Smooth muscle cell (in vitro differentiated cells): ENCODE data around the gene KRTAP21-1. TPM values are rescaled to one million over a fixed set of nuclear protein-coding genes. Genes with fewer than 3 reads are reported as not detected.
"Not testable (repeated sequence)": the region's sequence is repeated elsewhere in the genome, so short reads cannot be mapped to it uniquely, and the experiment has no call there.

ENCODE experiments used
- DNase-seq: peaks from one replicate; lab custom pipeline; 2025; ENCODE audit not compliant: unreplicated experiment; lab: John Stamatoyannopoulos, UW
- H2AFZ ChIP-seq: fragments of 200-600 bp; sonication (generic); 2 replicates; pipeline ENCODE4 v1.6.0; 2016; ENCODE audit warnings: antibody characterized with exemption, low read depth, mild to moderate bottlenecking
- H3F3A ChIP-seq: fragments of 200-600 bp; sonication (generic); 2 replicates; pipeline ENCODE4 v1.6.0; 2017; ENCODE audit warnings: antibody characterized with exemption, low read depth
- H3K27ac ChIP-seq: fragments of 200-600 bp; sonication (generic); 2 replicates; pipeline ENCODE4 v1.5.1; 2016; ENCODE audit warnings: low read depth, mild to moderate bottlenecking
- H3K27me3 ChIP-seq: fragments of 200-600 bp; sonication (generic); 2 replicates; pipeline ENCODE4 v1.6.1; 2016; ENCODE audit warnings: low read depth, mild to moderate bottlenecking
- H3K36me3 ChIP-seq: fragments of 200-600 bp; sonication (generic); 2 replicates; pipeline ENCODE4 v1.5.1; 2016; ENCODE audit warnings: low read depth
- H3K4me1 ChIP-seq: fragments of 200-600 bp; sonication (generic); 2 replicates; pipeline ENCODE4 v1.5.1; 2016; ENCODE audit warnings: low read depth
- H3K4me2 ChIP-seq: fragments of 200-600 bp; sonication (generic); 2 replicates; pipeline ENCODE4 v1.6.0; 2016; ENCODE audit warnings: mild to moderate bottlenecking
- H3K4me3 ChIP-seq: fragments of 200-600 bp; sonication (generic); 2 replicates; pipeline ENCODE4 v1.5.1; 2016; ENCODE audit warnings: mild to moderate bottlenecking
- H3K79me2 ChIP-seq: fragments of 200-600 bp; sonication (generic); 2 replicates; pipeline ENCODE4 v1.6.0; 2016; ENCODE audit warnings: low read depth, mild to moderate bottlenecking
- H3K9ac ChIP-seq: fragments of 200-600 bp; sonication (generic); 2 replicates; pipeline ENCODE4 v1.6.0; 2016; ENCODE audit warnings: low read depth
- H3K9me3 ChIP-seq: fragments of 200-600 bp; sonication (generic); replicated peaks from 2 replicates; pipeline ENCODE4 v1.5.1; 2016; ENCODE audit warnings: low read depth
- H4K20me1 ChIP-seq: fragments of 200-600 bp; sonication (generic); 2 replicates; pipeline ENCODE4 v1.6.0; 2016; ENCODE audit warnings: low read depth
- WGBS: methylation state at CpG from one replicate; pipeline ENCODE4 v1.1.7; 2016; ENCODE audit warnings: low lambda C conversion rate; 5-methylcytosine and 5-hydroxymethylcytosine counted together
- polyA plus RNA-seq: library from polyadenylated mRNA; unstranded; fragments of >200 nt; fragmentation: Nextera tagmentation; extraction: Ambion mirVana; gene quantifications from 2 replicates; pipeline ENCODE4 v1.2.1, GENCODE V29; 2016
- total RNA-seq: library from RNA; depleted of rRNA; stranded (reverse); fragments of >200 nt; gene quantifications from 2 replicates; pipeline ENCODE4 v1.2.3, GENCODE V29; 2014
- TF ChIP-seq, protein P1 (sequence below): fragments of 200-600 bp; sonication (generic); IDR thresholded peaks from 2 replicates; pipeline ENCODE4 v1.5.1; 2017; ENCODE audit warnings: borderline replicate concordance, mild to moderate bottlenecking, antibody characterized with exemption; ENCODE audit not compliant: insufficient read depth, poor library complexity, severe bottlenecking

The KRTAP21-1 gene
- total RNA-seq (not detected in 2 replicates), polyA plus RNA-seq (not detected in 2 replicates)

- not testable (repeated sequence) for H3K9ac ChIP-seq, H2AFZ ChIP-seq
Observed at GRCh38 chr21:30755328-30755727, at the start of gene KRTAP21-1. Gene KRTAP21-1 (minus strand): TSS chr21:30755428. CDS start chr21:30755378, 50 bp downstream.

GRCh38 chr21:30800605-30801004, 45.4 kb upstream of the KRTAP21-1 start:
- Histone ChIP-seq H3K9ac (no peak overlapping the region), H3K27ac (no peak overlapping the region), H2AFZ (no peak overlapping the region), H3F3A (no peaks in the 10 kb centered on the region), H3K36me3 (no peaks in the 10 kb centered on the region), H3K4me3 (no peak overlapping the region), H3K27me3 (no peaks in the 10 kb centered on the region), H3K4me1 (no peaks in the 10 kb centered on the region), H3K79me2 (no peaks in the 10 kb centered on the region), H3K4me2 (no peak overlapping the region), H3K9me3 (no peaks in the 10 kb centered on the region), H4K20me1 (no peaks in the 10 kb centered on the region)
- DNase-seq: no peak
- TF ChIP-seq, protein P1, sequence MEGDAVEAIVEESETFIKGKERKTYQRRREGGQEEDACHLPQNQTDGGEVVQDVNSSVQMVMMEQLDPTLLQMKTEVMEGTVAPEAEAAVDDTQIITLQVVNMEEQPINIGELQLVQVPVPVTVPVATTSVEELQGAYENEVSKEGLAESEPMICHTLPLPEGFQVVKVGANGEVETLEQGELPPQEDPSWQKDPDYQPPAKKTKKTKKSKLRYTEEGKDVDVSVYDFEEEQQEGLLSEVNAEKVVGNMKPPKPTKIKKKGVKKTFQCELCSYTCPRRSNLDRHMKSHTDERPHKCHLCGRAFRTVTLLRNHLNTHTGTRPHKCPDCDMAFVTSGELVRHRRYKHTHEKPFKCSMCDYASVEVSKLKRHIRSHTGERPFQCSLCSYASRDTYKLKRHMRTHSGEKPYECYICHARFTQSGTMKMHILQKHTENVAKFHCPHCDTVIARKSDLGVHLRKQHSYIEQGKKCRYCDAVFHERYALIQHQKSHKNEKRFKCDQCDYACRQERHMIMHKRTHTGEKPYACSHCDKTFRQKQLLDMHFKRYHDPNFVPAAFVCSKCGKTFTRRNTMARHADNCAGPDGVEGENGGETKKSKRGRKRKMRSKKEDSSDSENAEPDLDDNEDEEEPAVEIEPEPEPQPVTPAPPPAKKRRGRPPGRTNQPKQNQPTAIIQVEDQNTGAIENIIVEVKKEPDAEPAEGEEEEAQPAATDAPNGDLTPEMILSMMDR: no peak
- 56% methylated on average over 1 of the region's 1 CpG for WGBS

More at GRCh38 chr21:30755328-30755727, at the start of gene KRTAP21-1:
- H4K20me1 ChIP-seq, H3F3A ChIP-seq, H3K9me3 ChIP-seq, H3K27ac ChIP-seq, H3K4me1 ChIP-seq, H3K36me3 ChIP-seq, DNase-seq, H3K4me2 ChIP-seq, H3K27me3 ChIP-seq, H3K79me2 ChIP-seq, H3K4me3 ChIP-seq: not testable (repeated sequence)
- 93% methylated on average over 2 of the region's 2 CpGs for WGBS

GRCh38 chr21:30793581-30794314, 38.5 kb upstream of the KRTAP21-1 start:
- Histone ChIP-seq H3K4me3 (no peak overlapping the region), H3K4me1 (no peaks in the 10 kb centered on the region), H3K27ac (no peak overlapping the region), H3K36me3 (no peaks in the 10 kb centered on the region), H3K9ac (no peak overlapping the region), H3K4me2 (no peak overlapping the region), H3K9me3 (no peaks in the 10 kb centered on the region), H3K79me2 (no peaks in the 10 kb centered on the region), H3F3A (no peaks in the 10 kb centered on the region), H4K20me1 (no peaks in the 10 kb centered on the region), H3K27me3 (peaks cover 9% of the 10 kb centered on the region), H2AFZ (no peak overlapping the region)
- DNase-seq: no peak
- 69% methylated on average over 2 of the region's 2 CpGs for WGBS
- TF ChIP-seq, protein P1: no peak

DNA sequence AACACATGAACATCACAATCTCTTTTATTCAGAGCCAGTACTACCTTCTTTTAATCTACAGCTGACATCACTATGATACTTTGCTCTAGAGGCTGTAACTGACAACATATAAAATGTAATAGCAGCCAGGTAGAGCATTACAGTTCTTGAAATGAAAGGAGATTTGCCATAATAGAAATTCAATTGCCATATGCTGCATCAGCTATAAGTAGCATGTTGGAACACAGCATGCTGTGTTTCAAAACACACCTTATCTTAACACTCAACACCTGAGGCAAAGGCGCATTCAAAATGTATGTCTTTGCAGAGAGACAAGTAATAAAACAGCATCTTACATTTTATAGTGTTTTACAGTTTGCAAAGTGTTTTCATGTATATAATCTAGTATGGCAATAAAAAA, 24.0 kb upstream of the KRTAP21-1 start:
- Histone ChIP-seq H3K9ac (no peak overlapping the region), H3K27ac (no peak overlapping the region), H3K9me3 (no peaks in the 10 kb centered on the region), H3K27me3 (no peaks in the 10 kb centered on the region), H3K4me1 (no peaks in the 10 kb centered on the region), H3K36me3 (no peaks in the 10 kb centered on the region), H3K79me2 (no peaks in the 10 kb centered on the region), H3K4me2 (no peak overlapping the region), H3F3A (no peaks in the 10 kb centered on the region), H3K4me3 (no peak overlapping the region), H2AFZ (no peak overlapping the region), H4K20me1 (no peaks in the 10 kb centered on the region)
- WGBS: 88% methylated on average over 1 of the region's 1 CpG
- no peak for DNase-seq
- TF ChIP-seq, protein P1: no peak
